Activated CD4-positive, alpha-beta T cell treated with anti-CD3 and anti-CD28 coated beads, Interleukin-2, amount 50 U/mL, for 24 hours (primary cell): ENCODE results near the gene TEX53.

ENCODE experiments used
- DNase-seq, 2 donors: peaks; one replicate each; pipeline ENCODE4 v3.0.0-alpha.2; 2020; ENCODE audit warnings: low read depth in 1 of 2, low spot score in 1 of 2

TEX53 gene

GRCh38 chr9:114641967-114642366 is 15.6 kb downstream of the TEX53 start:
- no peak for DNase-seq

GRCh38 chr9:114638404-114638803 is 19.2 kb downstream of the TEX53 start:
- no peak for DNase-seq

GRCh38 chr9:114634387-114634786 is 23.2 kb downstream of the TEX53 start:
- no peak for DNase-seq

GRCh38 chr9:114633438-114634089 is 24.0 kb downstream of the TEX53 start:
- no peak for DNase-seq

GRCh38 chr9:114631166-114631565 is 26.4 kb downstream of the TEX53 start:
- no peak for DNase-seq

GRCh38 chr9:114629563-114630090 is 28.0 kb downstream of the TEX53 start:
- no peak for DNase-seq

GRCh38 chr9:114627553-114627952 is 30.1 kb downstream of the TEX53 start:
- no peak for DNase-seq

GRCh38 chr9:114626415-114627020 is 31.1 kb downstream of the TEX53 start:
- no peak for DNase-seq

GRCh38 chr9:114624677-114625076 is 32.9 kb downstream of the TEX53 start:
- no peak for DNase-seq

- no peak for DNase-seq
These were observed 35.5 kb downstream of the TEX53 start for GRCh38 chr9:114621975-114622609.

GRCh38 chr9:114621561-114621960 is 36.0 kb downstream of the TEX53 start:
- DNase-seq = no peak

GRCh38 chr9:114619191-114619761 is 38.3 kb downstream of the TEX53 start:
- DNase-seq = no peak

- DNase-seq = no peak
These were observed 40.7 kb downstream of the TEX53 start for GRCh38 chr9:114616684-114617520.

- DNase-seq = no peak
These were observed 43.2 kb downstream of the TEX53 start for GRCh38 chr9:114614373-114614772.

- no peak for DNase-seq
These were observed 43.7 kb downstream of the TEX53 start for GRCh38 chr9:114613919-114614318.

GRCh38 chr9:114613087-114613486 is 44.5 kb downstream of the TEX53 start:
- no peak for DNase-seq

GRCh38 chr9:114612272-114612923 is 45.2 kb downstream of the TEX53 start:
- DNase-seq = no peak

GRCh38 chr9:114611516-114612271 is 45.9 kb downstream of the TEX53 start:
- no peak for DNase-seq

GRCh38 chr9:114608525-114608796 is 49.1 kb downstream of the TEX53 start:
- no peak for DNase-seq
